GM10847 (cell line): ENCODE data around the gene CES4A.

ENCODE experiments used
- POLR2A ChIP-seq: IDR thresholded peaks from 2 replicates; pipeline ENCODE4 v1.6.1; 2011; ENCODE audit not compliant: insufficient read length; ENCODE audit errors: extremely low read depth

CES4A gene

DNA sequence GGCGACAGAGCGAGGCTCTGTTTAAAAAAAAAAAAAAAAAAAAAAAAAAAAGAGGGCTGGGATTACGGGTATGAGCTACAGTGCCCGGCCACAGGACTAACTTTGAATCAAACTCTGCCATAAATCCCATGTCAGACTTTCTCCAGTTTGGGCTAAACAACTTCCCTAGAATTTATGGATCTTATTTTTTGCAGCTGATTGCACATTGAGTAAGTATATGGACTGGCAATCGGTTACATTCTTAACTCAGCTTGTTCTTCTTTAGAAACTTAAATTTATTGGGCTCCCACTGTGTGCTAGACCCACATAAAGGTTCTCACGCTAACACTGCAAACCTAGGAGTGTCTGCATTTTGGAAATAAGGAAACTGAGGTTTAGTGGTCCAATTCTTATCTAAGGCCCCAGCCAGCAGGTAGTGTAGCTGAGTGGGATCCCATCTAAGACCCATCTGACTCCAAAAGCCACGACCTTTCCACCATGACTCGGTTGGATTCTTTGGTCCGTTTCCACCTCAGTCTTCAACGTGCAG lies 39.8 kb downstream of the CES4A start:
- no peak for TF ChIP-seq POLR2A

DNA sequence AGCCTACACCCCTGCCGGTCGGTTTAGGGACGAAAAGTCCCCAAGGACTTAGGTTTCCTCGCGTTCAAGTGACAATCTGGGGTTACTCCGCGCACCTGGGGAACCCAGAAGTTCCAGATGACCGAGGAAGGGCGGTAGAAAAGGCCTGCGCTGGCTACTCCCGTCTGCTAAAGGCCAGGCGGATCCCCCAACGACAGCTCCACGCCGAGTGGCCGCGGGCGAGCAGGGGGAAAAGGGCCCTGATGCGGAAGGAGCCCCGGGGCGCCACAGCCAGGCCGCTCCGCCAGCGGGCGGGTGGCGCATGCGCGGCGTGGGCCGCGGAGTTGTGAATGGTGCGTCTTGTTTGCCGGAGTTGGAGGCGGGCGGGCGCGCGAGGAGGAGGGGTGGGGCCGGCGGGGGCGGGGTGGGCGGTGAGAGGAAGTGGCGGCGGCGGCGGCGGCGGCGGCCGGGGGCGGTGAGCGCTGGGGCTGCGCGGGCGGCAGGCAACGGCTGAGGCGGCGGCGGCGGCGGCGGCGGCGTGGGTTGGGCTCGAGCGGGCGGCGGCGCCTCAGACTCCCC lies 40.4 kb downstream of the CES4A start, which contains the start of gene CBFB:
Gene CBFB, plus strand, starts transcription at position 454 of the 558 bp plus-strand sequence. CDS start 259 bp downstream, outside the sequence.
- TF ChIP-seq POLR2A, result peak; percentile 97

DNA sequence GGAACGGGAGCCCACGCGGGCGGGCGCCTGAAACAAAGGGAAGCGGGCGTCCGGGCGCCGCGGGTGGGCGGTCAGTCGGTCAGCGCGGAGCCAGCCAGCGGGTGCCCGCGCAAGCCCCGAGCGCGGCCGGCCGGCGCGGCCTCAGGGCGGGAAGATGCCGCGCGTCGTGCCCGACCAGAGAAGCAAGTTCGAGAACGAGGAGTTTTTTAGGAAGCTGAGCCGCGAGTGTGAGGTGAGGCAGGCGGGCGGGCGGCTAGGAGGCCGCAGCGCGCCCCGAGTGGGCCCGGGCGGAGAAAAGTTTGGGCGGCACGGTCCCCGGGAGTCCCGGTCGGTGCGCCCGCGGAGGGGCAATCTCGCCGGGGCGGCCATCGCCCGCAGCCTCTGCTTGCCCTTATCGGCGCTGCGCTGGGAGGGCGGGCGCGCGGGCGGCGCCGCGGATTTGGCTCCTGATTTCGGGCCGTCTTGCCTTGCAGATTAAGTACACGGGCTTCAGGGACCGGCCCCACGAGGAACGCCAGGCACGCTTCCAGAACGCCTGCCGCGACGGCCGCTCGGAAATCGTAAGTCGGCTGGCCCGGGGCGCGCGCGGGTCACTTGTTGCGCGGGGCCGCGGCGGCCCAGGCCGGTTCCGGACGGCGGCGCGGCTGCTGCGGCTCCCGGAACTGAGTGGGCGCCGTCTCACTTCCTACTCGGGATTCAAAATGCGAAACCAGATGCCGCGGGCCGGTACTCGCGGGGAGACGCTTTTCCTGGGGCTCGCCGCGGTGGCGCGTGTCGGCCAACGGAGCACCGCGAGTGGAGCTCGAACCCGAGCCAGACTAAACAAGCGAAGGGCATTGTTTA lies 41.1 kb downstream of the CES4A start:
- peak; percentile 41 for TF ChIP-seq POLR2A

DNA sequence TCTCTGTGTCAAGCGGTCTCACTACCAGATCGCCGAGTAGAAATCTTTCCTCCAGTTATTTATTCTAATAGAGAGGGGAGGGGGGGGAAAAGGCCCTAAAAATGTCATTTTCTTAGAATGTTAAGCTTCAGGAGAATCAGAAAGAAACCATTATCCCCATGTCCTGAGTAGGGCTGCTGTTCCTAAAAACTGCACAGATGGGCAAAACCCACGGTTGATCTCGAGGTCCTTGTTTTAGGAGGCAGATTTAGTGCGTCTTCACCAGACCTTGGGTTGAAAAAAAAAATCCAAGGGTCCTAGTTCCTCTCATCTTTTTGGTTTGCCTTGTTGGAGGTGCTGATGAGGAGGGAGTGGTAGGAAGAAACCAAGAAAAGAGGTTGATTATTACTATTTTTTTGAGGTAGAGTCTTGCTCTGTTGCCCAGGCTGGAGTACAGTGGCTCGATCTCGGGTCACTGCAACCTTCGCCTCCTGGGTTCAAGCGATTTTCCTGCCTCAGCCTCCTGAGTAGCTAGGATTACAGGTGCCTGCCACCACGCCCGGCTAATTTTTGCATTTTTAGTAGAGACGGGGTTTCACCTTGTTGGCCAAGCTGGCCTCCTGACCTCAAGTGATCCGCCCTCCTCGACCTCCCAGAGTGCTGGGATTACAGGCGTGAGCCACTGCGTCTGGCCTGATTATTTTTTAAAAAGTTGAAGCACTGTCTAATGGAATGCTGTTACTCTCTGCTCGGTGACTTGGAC lies 42.0 kb downstream of the CES4A start:
- TF ChIP-seq POLR2A, result no peak

DNA sequence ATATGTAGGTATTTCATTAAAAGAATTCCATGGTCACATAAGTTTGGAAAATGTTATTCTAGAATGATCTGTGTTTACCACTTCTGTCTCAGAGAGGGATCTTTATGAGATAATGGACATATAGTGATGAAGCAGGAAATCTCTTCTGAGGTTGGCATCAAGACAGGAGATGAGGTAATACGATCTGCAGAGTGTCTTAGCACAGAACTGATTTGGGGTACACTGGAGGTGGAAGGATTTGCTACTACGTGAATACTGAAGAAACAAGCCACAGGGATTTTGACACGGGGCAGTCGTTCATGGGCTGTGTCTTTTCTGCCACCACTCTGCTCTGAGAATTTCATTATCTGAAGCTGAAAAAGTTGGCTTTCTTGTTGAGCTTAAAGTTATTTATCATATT lies 46.1 kb downstream of the CES4A start:
- TF ChIP-seq POLR2A, result no peak

DNA sequence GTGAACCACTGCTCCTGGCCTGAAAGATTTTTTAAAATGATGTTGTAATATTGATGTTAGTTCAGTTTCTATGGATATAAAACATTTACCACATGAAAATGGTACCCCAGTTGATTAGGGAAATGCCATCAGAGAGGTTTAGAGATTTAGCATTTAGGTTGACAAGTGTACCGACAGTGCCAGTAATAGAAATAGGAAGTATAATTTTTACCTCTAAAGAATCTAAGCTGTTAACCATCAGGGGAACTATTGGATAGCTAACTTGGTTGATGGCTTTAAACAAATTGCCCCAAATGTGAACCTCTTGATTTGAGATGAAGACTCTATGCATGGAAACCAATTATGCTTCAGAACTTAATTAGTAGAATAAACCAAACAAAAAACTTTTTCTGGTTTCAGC lies 47.0 kb downstream of the CES4A start:
- no peak for TF ChIP-seq POLR2A

DNA sequence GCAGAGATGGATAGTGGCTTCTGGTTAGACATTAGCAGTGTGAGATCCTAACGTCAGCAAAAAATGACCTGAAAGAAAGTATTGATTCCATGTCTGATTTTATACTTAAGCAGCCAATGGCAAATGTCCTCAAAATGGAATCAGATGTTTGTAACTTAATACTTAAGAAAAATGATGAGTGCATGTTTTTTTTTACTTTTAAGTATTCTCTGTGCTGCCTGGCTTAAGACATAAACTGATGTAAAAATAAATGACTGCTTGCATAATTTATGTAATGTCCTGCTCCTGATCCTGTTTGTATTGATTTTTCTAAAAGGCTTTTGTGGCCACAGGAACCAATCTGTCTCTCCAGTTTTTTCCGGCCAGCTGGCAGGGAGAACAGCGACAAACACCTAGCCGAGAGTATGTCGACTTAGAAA lies 47.9 kb downstream of the CES4A start:
- no peak for TF ChIP-seq POLR2A

DNA sequence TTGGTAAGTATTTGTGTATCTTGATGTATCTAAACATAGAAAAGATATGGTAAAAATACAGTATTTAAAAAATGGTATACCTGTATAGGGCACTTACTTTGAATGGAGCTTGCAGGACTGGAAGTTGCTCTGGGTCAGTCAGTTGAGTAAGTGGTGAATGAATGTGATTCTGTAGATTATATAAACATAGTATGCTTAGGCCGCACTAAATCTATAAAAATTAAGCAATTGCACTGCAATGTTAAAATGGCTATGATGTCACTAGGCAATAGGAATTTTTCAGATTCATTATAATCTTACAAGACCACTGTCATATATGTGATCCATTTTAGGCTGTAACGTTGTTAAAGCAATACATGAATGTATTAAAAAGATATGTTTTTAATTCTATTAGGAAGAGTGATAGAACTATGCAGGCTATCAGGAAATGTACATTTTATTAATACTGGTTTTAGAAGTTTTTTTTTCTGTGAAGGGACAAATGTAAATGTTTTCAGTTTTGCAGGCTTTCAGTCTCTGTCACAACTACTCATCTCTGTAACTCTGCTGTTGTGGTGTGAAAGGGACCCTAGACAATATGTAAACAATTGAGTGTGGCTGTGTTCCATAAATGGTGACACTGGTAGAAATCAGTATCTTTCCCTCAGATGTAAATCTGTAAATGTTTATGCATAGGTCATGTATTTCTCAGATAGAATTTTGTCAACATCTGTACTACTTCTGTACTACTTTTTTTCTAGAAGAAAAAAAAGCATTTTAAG lies 51.1 kb downstream of the CES4A start:
- no peak for TF ChIP-seq POLR2A

DNA sequence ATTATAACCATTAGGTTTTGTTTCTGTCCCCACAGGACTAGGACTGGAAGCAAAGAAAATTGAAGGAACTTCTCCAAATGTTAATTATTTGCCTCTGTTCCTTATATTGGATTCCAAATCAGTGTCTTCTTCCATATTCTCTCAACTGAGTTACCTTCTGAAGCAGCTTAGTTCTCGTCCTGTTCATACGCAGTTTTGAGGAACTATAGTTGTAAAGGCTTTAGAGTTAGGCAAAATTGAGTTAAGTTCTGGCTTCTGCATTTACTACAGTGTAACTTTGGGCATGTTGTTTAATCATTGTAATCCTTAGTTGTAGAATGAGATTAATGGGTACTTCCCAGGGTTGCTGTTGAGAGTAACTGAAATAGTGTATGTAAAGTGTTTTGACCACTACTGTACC lies 51.8 kb downstream of the CES4A start:
- no peak for TF ChIP-seq POLR2A

DNA sequence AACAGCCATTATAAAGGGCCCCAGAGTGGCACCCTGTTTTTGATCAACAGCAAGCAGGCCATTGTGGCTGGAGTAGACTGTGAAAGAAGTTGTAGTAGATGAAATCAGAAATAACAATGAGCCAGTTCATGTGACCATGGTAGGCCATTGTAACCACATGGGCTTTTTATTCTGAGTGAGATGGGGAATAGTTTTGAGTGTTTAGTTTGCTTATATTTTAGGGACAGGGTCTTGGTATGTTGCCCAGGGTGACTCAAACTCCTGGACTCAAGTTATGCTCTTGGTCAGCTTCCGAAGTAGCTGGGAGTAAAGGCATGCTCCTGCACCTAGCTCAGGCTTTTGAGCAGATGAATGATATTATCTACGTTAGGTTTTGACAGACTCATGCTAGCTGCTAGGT lies 52.5 kb downstream of the CES4A start:
- TF ChIP-seq POLR2A, result no peak

DNA sequence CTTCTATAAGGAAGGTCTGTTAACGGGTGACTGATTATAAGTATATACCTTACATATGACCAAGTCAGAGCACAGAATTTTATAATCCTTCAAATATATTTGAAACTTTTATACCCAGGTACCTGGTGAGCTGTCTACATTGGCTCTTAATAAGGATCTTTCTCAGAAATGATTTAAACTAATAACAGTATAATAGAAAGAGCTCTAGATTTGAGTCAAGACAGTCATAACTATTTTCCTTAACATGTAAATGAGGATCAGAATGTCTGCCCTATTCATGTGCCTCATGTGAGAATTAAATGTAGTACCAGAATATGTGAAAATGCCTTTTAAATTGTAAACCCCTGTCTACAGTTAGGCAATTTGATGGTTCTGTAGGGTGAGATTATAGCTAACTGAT lies 55.0 kb downstream of the CES4A start:
- TF ChIP-seq POLR2A, result no peak

DNA sequence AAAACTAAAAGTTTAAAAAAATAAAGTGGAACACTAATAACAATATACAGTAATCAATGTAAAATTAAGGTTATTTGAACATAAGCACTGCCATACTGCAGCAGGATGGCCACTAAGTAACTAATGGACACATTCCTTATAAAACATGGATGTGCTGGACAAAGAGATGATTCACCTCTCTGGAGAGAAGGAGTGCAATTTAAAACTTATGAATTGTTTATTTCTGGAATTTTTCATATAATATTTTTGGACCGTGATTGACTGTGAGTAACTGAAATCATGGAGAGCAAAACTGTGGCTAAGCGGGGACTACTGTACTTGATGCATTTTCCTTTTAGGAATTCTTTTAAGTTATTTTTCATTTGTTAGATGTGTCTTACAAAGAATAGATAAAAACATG lies 62.4 kb downstream of the CES4A start:
- TF ChIP-seq POLR2A, result no peak

DNA sequence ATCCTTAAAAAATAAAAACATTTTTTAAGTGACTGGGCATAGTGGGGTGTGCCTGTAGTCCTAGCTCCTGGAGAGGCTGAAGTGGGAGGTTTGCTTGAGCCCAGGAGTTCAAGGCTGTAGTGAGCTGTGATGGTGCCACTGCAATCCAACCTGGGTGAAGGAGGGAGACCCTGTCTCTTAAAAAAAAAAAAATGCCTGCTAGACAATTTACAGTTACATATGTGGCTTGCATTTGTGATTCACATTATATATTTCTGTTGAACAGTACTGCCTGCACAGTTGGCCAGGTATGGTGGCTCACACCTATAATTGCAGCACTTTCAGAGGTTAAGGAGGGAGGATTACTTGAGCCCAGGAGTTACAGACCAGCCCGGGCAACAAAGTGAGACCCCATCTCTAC lies 64.0 kb downstream of the CES4A start:
- no peak for TF ChIP-seq POLR2A

DNA sequence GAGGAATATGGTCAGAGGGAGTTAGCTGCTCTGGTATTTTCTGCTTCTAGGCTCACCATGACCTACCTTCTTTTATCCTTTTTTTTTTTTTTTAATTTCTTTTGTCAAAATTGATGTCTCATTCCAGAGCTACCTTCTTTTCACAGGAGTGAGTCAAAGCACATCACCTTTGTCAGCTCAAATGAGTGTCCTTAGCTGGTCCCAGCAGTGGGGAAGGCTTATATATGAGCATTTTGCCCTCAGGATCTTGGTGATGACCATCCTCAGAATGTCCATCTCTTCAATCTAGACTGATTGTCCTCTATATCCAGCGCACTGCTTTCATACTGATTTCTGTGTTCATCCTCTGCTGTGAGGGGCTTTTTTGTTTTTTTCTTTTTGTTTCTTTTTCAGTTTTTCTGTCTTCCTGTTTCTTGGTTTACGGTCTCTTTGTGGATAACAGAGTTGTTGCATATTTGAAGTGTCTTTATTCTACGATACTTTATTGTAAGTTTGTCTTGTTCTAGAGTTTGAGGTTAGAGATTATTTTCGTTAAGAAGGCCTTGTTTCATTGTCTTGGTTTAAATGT lies 65.5 kb downstream of the CES4A start:
- no peak for TF ChIP-seq POLR2A

DNA sequence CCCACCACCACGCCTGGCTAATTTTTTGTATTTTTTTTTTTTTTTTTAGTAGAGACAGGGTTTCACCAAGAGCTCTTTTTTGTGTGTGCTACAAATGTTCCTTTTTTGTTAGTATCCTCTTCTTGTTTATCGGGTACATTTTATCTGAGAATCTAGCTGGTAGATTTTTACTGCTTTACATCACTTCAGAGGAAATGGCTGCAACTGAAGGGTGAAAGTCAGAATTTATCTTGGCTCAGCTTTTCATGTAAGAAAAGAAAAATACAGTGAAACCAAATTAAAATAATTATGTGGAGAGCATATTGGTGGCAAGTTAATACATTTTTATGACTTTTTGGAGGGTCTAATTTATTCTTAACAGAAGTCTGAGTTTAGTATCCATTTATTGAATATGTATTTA lies 66.5 kb downstream of the CES4A start:
- TF ChIP-seq POLR2A, result no peak
